Muscle of leg (tissue), 11 donors: Measurements from ENCODE around the gene SHC1. TPM values are rescaled to one million over a fixed set of nuclear protein-coding genes. Genes with fewer than 3 reads are reported as not detected.

Experiments
- DNase-seq: peaks from one replicate; pipeline ENCODE4 v3.0.0; 2013
- H3K27ac ChIP-seq: one replicate; pipeline ENCODE4 v1.5.1; 2013; ENCODE audit warnings: mild to moderate bottlenecking, low read length, control low read depth
- H3K27me3 ChIP-seq: one replicate; pipeline ENCODE4 v1.6.1; 2013; ENCODE audit warnings: low read length; ENCODE audit not compliant: control insufficient read depth, insufficient read depth
- H3K36me3 ChIP-seq: one replicate; pipeline ENCODE4 v1.6.1; 2013; ENCODE audit warnings: low read length; ENCODE audit not compliant: control insufficient read depth, insufficient read depth
- H3K4me1 ChIP-seq: one replicate; pipeline ENCODE4 v1.6.1; 2013; ENCODE audit warnings: low read length; ENCODE audit not compliant: control insufficient read depth, insufficient read depth
- H3K4me3 ChIP-seq: one replicate; pipeline ENCODE4 v1.5.1; 2013; ENCODE audit warnings: low read length, control low read depth
- H3K9me3 ChIP-seq: replicated peaks from 2 replicates; pipeline ENCODE4 v1.6.1; 2013; ENCODE audit warnings: low read depth, low read length; ENCODE audit not compliant: control insufficient read depth
- WGBS: methylation state at CpG from one replicate; pipeline ENCODE4 v1.1.5; 2013; ENCODE audit warnings: missing lambda C conversion rate; ENCODE audit not compliant: insufficient coverage; 5-methylcytosine and 5-hydroxymethylcytosine counted together
- polyA plus RNA-seq, 8 donors: library from polyadenylated mRNA; unstranded; fragments of 120-200 nt; gene quantifications; one replicate each; pipeline versions ENCODE4 v1.2.1 to v1.2.3, GENCODE V29; 2013; ENCODE audit warnings: inconsistent platforms in 1 of 8, low replicate concordance in 1 of 8; ENCODE audit not compliant: insufficient read length in 8 of 8, insufficient read depth in 1 of 8
- total RNA-seq: library from RNA; stranded (reverse); fragments of 120-200 nt; gene quantifications from one replicate; pipeline ENCODE4 v1.2.4, GENCODE V29; 2013

Gene SHC1
- total and polyA plus RNA-seq, 9 donors: 59.3 to 118 (median 90.1) TPM

DNA sequence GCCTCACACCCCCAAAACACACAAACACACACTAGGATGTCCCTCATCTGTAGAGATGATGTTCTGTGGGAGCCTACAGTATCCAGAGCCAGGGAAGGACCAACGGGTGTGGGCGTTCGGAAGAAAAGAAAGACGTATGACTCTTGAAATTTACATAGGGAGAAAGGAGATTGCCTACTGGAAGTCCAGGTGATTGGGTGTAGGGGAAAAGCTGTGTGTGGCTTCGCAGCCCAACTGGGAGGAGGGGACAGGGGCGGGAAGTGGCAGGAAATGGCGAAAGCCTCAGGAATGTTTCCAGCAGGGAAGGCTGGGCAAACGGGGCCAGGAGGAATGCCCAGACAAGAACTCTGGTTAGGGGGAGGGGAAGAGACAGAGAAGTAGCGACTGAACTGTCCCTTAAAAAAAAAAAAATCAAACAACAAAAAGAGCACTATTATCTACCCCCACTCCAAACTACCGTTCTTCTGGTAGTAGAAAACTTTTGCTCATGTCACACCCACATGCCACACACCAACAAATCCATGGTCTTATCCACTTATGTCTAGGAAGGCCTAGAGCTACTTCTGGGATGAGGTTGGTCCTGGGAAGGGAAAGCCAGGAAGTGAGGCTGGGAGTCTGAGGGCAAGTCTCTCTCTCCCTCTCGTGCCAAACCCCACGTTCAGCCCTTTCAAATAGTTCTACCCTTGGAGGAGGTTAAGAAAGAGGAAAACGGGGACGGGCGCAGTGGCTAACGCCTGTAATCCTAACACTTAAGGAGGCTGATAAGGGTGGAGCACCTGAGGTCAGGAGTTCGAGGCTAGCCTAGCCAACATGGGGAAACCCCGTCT is 2.2 kb upstream of the SHC1 start:
- DNase-seq: peak; percentile 71
- Histone ChIP-seq H3K9me3 (no peaks in the 10 kb centered on the region), H3K36me3 (peaks cover 14% of the 10 kb centered on the region), H3K27ac (peak overlapping the region; percentile 100), H3K4me1 (peaks cover 53% of the 10 kb centered on the region), H3K27me3 (no peaks in the 10 kb centered on the region), H3K4me3 (no peak overlapping the region)
- 31% methylated on average over 7 of the region's 18 CpGs for WGBS

DNA sequence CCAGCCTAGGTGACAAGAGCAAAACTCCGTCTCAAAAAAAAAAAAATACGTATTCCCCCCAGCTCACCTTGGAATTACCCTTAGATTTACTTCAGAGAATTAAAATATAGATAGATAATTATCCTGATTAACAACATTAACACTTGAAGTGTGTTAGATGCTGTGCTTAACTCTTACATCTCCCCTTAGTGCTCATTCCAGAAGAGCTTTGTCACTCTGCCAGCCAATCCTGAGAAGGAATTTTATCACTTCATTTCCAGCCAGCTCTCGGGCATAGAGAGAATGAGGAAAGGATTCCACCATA is 1.6 kb upstream of the SHC1 start:
- DNase-seq: no peak
- Histone ChIP-seq H3K27me3 (no peaks in the 10 kb centered on the region), H3K27ac (peak overlapping the region; percentile 100), H3K4me3 (no peak overlapping the region), H3K4me1 (peaks cover 56% of the 10 kb centered on the region), H3K36me3 (peaks cover 18% of the 10 kb centered on the region), H3K9me3 (no peaks in the 10 kb centered on the region)
- WGBS: no CpG with 5 or more reads among the region's 3 CpGs

DNA sequence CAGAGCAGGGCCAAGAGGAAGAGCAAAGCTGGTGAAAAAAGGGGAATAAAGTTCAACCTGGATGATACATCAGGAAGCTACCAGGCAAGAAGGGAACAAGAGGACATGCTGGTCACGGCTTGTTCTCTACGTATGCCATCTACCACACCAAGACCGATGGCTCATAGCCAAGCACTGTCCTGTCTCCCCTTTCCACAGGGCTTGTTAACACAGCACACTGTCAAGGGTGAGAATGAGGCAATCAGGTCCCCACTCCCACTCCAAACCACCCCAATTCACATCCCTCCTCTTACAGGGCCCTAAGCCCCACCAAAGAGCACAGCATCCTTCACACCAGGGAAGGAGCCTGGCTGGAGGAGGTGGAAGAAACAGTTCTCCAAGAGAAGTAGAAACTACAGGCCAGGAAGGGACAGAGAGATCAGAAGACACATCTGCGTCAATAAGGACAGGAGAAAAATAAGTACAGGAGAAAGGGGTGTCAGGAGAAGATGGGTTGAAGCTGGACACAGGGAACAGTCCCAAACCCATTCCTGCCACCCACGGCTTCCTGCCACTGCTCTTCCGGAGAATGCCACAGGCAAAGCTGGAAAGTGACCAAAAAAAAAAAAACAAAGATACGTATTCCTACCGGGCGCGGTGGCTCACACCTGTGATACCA is 923 bp upstream of the SHC1 start:
- H3K4me3 ChIP-seq: no peak overlapping the region
- no peak for DNase-seq
- no peaks in the 10 kb centered on the region for H3K27me3 ChIP-seq
- 33% methylated on average over 3 of the region's 10 CpGs for WGBS
- H3K9me3 ChIP-seq: no peaks in the 10 kb centered on the region
- H3K4me1 ChIP-seq: peaks cover 56% of the 10 kb centered on the region
- H3K36me3 ChIP-seq: peaks cover 25% of the 10 kb centered on the region
- peak overlapping the region; percentile 100 for H3K27ac ChIP-seq

DNA sequence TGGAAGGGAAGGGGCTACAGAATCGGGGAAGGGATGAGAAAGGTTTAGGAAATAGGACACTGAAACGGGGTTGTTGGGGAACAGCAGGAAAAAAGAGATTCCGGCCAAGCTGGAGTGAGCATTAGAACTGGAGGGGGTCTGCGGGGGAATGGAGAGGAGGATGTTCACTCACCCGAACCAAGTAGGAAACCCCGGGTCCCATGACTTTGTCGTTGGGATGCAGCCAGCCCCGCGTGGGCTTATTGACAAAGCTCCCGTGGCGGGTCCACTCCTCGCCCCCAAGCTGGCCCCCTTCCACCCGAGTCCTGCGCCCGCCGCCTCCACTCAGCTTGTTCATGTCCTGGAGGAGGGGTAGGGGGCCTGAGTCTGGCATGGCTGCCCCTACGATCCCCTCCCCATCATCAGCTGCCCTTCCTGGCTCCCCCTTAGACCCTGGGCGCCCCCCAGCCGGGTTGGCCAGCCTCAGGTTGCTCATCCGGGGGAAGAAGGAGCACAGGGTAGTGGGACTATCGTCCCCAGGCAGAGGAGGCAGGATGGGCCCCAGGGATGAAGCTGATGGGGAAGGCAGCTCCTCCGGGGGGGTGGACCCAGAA is 591 bp downstream of the SHC1 start:
- peaks cover 52% of the 10 kb centered on the region for H3K4me1 ChIP-seq
- WGBS: 17% methylated on average over 5 of the region's 22 CpGs
- peak overlapping the region; percentile 57 for H3K4me3 ChIP-seq
- H3K36me3 ChIP-seq: peaks cover 40% of the 10 kb centered on the region
- H3K27ac ChIP-seq: peak overlapping the region; percentile 100
- DNase-seq: peak; percentile 64
- no peaks in the 10 kb centered on the region for H3K9me3 ChIP-seq
- H3K27me3 ChIP-seq: no peaks in the 10 kb centered on the region

DNA sequence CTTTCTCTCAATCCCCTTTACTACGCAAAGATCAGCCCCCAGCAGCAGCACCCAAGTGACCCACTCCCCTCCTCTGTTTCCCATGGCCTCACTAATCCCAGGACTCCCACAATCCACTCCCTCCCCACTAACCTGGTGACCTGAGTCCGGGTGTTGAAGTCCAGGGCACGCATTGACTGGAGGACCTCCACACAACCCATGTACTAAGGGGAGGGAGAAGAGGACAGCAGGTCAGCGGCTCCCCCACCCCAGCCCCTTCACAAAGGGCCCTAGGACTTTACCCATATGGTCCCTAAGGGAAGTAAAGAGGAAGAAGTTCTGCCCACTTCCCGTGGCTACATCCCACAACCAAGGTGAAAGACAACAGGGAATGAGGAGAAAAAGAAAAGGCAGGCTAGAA is 1.3 kb downstream of the SHC1 start:
- no peaks in the 10 kb centered on the region for H3K9me3 ChIP-seq
- peaks cover 52% of the 10 kb centered on the region for H3K4me1 ChIP-seq
- no peaks in the 10 kb centered on the region for H3K27me3 ChIP-seq
- H3K36me3 ChIP-seq: peaks cover 47% of the 10 kb centered on the region
- peak overlapping the region; percentile 100 for H3K27ac ChIP-seq
- DNase-seq: no peak
- peak overlapping the region; percentile 57 for H3K4me3 ChIP-seq
- WGBS: 0% methylated on average over 1 of the region's 5 CpGs

DNA sequence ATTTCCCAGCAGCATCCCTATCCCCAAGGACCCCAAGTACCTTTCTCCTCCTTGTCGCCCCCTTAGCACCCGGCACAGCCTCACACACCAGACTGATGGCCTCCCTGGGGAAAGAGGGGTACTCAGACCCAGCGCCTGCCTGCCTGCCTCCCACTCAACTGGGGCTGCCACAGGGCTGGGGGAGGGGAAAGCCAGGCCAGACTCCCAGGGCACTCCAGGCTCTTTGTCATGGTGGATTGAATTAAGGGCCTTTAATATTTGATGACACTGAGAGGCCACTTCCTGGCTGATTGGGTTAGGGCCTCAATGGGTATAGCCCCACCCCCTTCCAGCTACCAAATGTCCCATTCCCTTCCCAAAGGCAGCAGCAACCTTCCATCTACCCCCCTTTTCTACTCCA is 1.8 kb downstream of the SHC1 start:
- H3K4me3 ChIP-seq: no peak overlapping the region
- peaks cover 52% of the 10 kb centered on the region for H3K36me3 ChIP-seq
- peaks cover 52% of the 10 kb centered on the region for H3K4me1 ChIP-seq
- whole genome bisulfite sequencing: no CpG with 5 or more reads among the region's 3 CpGs
- DNase-seq: no peak
- no peaks in the 10 kb centered on the region for H3K9me3 ChIP-seq
- no peaks in the 10 kb centered on the region for H3K27me3 ChIP-seq
- peak overlapping the region; percentile 100 for H3K27ac ChIP-seq

DNA sequence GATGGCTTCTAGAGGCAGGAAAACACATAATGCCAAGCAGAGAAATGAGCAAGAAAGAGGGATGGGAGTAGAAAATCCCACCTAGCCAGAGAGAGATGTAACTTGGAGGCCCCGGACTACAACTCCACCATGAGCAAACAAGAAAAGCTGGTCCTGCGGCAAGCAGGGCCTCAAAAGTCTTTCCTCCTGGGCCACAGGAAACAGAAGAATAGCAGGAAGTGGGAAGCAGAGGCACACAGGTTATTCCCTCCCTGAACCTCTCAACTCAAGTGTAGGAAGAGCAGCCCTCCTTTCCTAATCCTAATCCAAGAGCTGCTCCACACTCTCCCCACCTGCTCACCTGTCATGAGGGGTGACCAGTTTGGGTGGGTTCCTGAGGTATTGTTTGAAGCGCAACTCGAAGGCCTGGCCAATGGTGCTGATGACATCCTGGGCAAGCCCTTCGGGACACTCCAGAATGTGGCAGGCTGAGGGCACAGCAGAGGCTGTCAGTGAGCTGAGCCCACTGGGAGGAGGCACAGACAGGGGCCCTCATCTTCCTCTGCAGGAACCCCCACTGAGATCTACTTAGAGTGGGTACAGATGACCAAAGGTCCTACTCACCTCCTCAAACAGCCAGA is 3.1 kb downstream of the SHC1 start:
- no peaks in the 10 kb centered on the region for H3K27me3 ChIP-seq
- 100% methylated on average over 3 of the region's 5 CpGs for WGBS
- no peak overlapping the region for H3K4me3 ChIP-seq
- H3K4me1 ChIP-seq: peaks cover 46% of the 10 kb centered on the region
- H3K27ac ChIP-seq: peak overlapping the region; percentile 25
- DNase-seq: no peak
- peaks cover 61% of the 10 kb centered on the region for H3K36me3 ChIP-seq
- no peaks in the 10 kb centered on the region for H3K9me3 ChIP-seq

DNA sequence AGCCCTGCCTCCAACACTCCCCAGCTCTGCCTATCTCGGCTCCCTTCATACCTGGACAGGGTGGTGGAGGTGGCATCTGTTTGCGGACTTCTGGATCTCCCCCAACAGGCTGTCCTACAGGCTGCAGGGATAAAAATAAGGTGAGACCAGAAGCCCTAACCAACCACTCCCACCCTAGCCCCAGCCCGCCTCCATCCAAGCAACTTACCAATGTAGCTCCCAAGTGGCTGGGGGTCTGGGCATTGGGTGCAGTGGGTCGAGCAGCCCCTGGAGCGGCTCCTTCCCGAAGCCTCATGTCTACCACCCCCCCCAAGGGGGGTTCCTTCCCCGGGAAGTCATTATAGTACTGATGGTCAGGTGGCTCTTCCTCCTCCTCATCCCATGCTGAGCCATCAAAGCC is 4.4 kb downstream of the SHC1 start:
- no peak overlapping the region for H3K4me3 ChIP-seq
- peaks cover 37% of the 10 kb centered on the region for H3K4me1 ChIP-seq
- WGBS: no CpG with 5 or more reads among the region's 7 CpGs
- peaks cover 61% of the 10 kb centered on the region for H3K36me3 ChIP-seq
- H3K27ac ChIP-seq: no peak overlapping the region
- H3K9me3 ChIP-seq: no peaks in the 10 kb centered on the region
- no peak for DNase-seq
- H3K27me3 ChIP-seq: no peaks in the 10 kb centered on the region

DNA sequence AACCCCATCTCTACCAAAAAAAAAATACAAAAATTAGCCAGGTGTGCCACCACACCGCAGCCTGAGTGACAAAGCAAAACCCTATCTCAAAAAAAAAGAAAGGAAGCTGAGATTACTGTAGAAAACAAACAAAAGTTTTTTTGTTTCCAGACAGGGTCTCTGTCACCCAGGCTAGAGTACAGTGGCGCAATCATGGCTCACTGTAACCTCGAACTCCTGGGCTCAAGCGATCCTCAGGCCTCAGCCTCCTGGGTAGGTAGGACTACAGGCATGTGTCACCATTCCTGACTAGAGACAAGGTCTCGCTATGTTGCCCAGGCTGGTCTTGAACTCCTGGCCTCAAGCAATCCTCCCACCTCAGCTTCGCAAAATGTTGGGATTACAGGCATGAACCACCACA is 6.2 kb downstream of the SHC1 start:
- WGBS: 87% methylated on average over 3 of the region's 6 CpGs

DNA sequence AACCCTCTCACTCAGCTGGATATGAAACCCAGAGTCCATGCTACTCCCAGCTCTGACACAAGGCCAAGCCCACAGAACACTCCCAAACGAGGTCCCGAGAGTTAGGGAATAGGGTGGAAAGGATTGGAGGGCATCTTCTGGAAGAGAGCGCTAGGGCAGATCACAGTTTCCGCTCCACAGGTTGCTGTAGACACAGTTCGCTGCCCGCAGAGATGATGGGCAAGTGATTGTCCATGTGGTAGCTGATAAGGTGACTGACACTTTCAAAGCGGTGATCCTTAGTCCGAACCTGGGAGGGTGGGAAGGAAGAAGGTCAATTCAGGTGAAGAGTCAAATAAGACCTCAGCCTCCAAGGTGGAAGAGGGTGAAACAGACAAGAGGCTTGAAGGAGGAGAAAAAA is 6.9 kb downstream of the SHC1 start:
- WGBS: 90% methylated on average over 7 of the region's 8 CpGs
- Histone ChIP-seq H3K27me3 (no peaks in the 10 kb centered on the region), H3K27ac (no peak overlapping the region), H3K4me1 (peaks cover 29% of the 10 kb centered on the region), H3K4me3 (no peak overlapping the region), H3K36me3 (peaks cover 71% of the 10 kb centered on the region), H3K9me3 (no peaks in the 10 kb centered on the region)
- no peak for DNase-seq

More for the DNA sequence above, 6.2 kb downstream of the SHC1 start:
- Histone ChIP-seq H3K27me3 (no peaks in the 10 kb centered on the region), H3K4me3 (no peak overlapping the region), H3K36me3 (peaks cover 67% of the 10 kb centered on the region), H3K4me1 (peaks cover 33% of the 10 kb centered on the region), H3K9me3 (no peaks in the 10 kb centered on the region), H3K27ac (no peak overlapping the region)
- no peak for DNase-seq
